Smooth muscle cell (in vitro differentiated cells): Measurements from ENCODE around the gene UGT3A2. TPM values are rescaled to one million over a fixed set of nuclear protein-coding genes. Genes with fewer than 3 reads are reported as not detected.
"Not testable (repeated sequence)": the region's sequence is repeated elsewhere in the genome, so short reads cannot be mapped to it uniquely, and the experiment has no call there.

Experiments
- DNase-seq: peaks from one replicate; lab custom pipeline; 2025; ENCODE audit not compliant: unreplicated experiment; lab: John Stamatoyannopoulos, UW
- H2AFZ ChIP-seq: fragments of 200-600 bp; sonication (generic); 2 replicates; pipeline ENCODE4 v1.6.0; 2016; ENCODE audit warnings: antibody characterized with exemption, low read depth, mild to moderate bottlenecking
- H3F3A ChIP-seq: fragments of 200-600 bp; sonication (generic); 2 replicates; pipeline ENCODE4 v1.6.0; 2017; ENCODE audit warnings: antibody characterized with exemption, low read depth
- H3K27ac ChIP-seq: fragments of 200-600 bp; sonication (generic); 2 replicates; pipeline ENCODE4 v1.5.1; 2016; ENCODE audit warnings: low read depth, mild to moderate bottlenecking
- H3K27me3 ChIP-seq: fragments of 200-600 bp; sonication (generic); 2 replicates; pipeline ENCODE4 v1.6.1; 2016; ENCODE audit warnings: low read depth, mild to moderate bottlenecking
- H3K36me3 ChIP-seq: fragments of 200-600 bp; sonication (generic); 2 replicates; pipeline ENCODE4 v1.5.1; 2016; ENCODE audit warnings: low read depth
- H3K4me1 ChIP-seq: fragments of 200-600 bp; sonication (generic); 2 replicates; pipeline ENCODE4 v1.5.1; 2016; ENCODE audit warnings: low read depth
- H3K4me2 ChIP-seq: fragments of 200-600 bp; sonication (generic); 2 replicates; pipeline ENCODE4 v1.6.0; 2016; ENCODE audit warnings: mild to moderate bottlenecking
- H3K4me3 ChIP-seq: fragments of 200-600 bp; sonication (generic); 2 replicates; pipeline ENCODE4 v1.5.1; 2016; ENCODE audit warnings: mild to moderate bottlenecking
- H3K79me2 ChIP-seq: fragments of 200-600 bp; sonication (generic); 2 replicates; pipeline ENCODE4 v1.6.0; 2016; ENCODE audit warnings: low read depth, mild to moderate bottlenecking
- H3K9ac ChIP-seq: fragments of 200-600 bp; sonication (generic); 2 replicates; pipeline ENCODE4 v1.6.0; 2016; ENCODE audit warnings: low read depth
- H3K9me3 ChIP-seq: fragments of 200-600 bp; sonication (generic); replicated peaks from 2 replicates; pipeline ENCODE4 v1.5.1; 2016; ENCODE audit warnings: low read depth
- H4K20me1 ChIP-seq: fragments of 200-600 bp; sonication (generic); 2 replicates; pipeline ENCODE4 v1.6.0; 2016; ENCODE audit warnings: low read depth
- WGBS: methylation state at CpG from one replicate; pipeline ENCODE4 v1.1.7; 2016; ENCODE audit warnings: low lambda C conversion rate; 5-methylcytosine and 5-hydroxymethylcytosine counted together
- polyA plus RNA-seq: library from polyadenylated mRNA; unstranded; fragments of >200 nt; fragmentation: Nextera tagmentation; extraction: Ambion mirVana; gene quantifications from 2 replicates; pipeline ENCODE4 v1.2.1, GENCODE V29; 2016
- total RNA-seq: library from RNA; depleted of rRNA; stranded (reverse); fragments of >200 nt; gene quantifications from 2 replicates; pipeline ENCODE4 v1.2.3, GENCODE V29; 2014
- TF ChIP-seq, protein P1 (sequence below): fragments of 200-600 bp; sonication (generic); IDR thresholded peaks from 2 replicates; pipeline ENCODE4 v1.5.1; 2017; ENCODE audit warnings: borderline replicate concordance, mild to moderate bottlenecking, antibody characterized with exemption; ENCODE audit not compliant: insufficient read depth, poor library complexity, severe bottlenecking

The UGT3A2 gene
- total and polyA plus RNA-seq, 2 experiments from 2014 or later = 0.54 TPM; not detected in 1

DNA sequence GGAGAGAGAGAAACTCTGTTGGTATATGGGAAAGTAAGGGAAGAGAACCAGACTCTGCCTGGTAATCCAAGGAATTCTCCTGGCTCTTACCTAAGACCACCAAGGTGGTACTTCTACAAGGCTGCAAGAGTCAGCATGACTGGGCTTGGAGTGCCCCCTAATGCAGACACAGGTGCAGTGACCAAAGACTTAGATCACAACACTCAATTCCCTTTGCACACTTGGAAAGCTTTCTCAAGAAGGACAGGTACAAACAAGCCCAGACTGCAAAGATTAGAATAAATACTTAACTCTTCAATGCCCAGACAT lies 25.2 kb downstream of the UGT3A2 start:
- Histone ChIP-seq H3K4me1 (no peaks in the 10 kb centered on the region), H2AFZ (no peak overlapping the region), H3K4me3 (no peak overlapping the region), H3F3A (no peaks in the 10 kb centered on the region), H3K36me3 (no peaks in the 10 kb centered on the region), H3K79me2 (no peaks in the 10 kb centered on the region), H3K27me3 (peaks cover 2% of the 10 kb centered on the region), H3K9me3 (no peaks in the 10 kb centered on the region), H4K20me1 (no peaks in the 10 kb centered on the region), H3K9ac (no peak overlapping the region), H3K4me2 (no peak overlapping the region), H3K27ac (no peak overlapping the region)
- DNase-seq = no peak
- TF ChIP-seq, protein P1, sequence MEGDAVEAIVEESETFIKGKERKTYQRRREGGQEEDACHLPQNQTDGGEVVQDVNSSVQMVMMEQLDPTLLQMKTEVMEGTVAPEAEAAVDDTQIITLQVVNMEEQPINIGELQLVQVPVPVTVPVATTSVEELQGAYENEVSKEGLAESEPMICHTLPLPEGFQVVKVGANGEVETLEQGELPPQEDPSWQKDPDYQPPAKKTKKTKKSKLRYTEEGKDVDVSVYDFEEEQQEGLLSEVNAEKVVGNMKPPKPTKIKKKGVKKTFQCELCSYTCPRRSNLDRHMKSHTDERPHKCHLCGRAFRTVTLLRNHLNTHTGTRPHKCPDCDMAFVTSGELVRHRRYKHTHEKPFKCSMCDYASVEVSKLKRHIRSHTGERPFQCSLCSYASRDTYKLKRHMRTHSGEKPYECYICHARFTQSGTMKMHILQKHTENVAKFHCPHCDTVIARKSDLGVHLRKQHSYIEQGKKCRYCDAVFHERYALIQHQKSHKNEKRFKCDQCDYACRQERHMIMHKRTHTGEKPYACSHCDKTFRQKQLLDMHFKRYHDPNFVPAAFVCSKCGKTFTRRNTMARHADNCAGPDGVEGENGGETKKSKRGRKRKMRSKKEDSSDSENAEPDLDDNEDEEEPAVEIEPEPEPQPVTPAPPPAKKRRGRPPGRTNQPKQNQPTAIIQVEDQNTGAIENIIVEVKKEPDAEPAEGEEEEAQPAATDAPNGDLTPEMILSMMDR = no peak

- Histone ChIP-seq H4K20me1 (no peaks in the 10 kb centered on the region), H3K9me3 (no peaks in the 10 kb centered on the region), H3K4me3 (no peak overlapping the region), H2AFZ (no peak overlapping the region), H3K79me2 (no peaks in the 10 kb centered on the region), H3K4me2 (no peak overlapping the region), H3K9ac (no peak overlapping the region), H3F3A (no peaks in the 10 kb centered on the region), H3K36me3 (no peaks in the 10 kb centered on the region), H3K27me3 (peaks cover 4% of the 10 kb centered on the region), H3K4me1 (no peaks in the 10 kb centered on the region), H3K27ac (no peak overlapping the region)
- 83% methylated on average over 3 of the region's 3 CpGs for WGBS
- TF ChIP-seq, protein P1 = no peak
- no peak for DNase-seq
Observed at GRCh38 chr5:36040651-36041536, 25.8 kb downstream of the UGT3A2 start.

GRCh38 chr5:36035696-36036095 lies 31.0 kb downstream of the UGT3A2 start:
- Histone ChIP-seq H3K4me3 (no peak overlapping the region), H3K9ac (no peak overlapping the region), H3K27ac (no peak overlapping the region), H3K79me2 (no peaks in the 10 kb centered on the region), H3F3A (no peaks in the 10 kb centered on the region), H3K27me3 (peaks cover 7% of the 10 kb centered on the region), H3K4me1 (no peaks in the 10 kb centered on the region), H3K4me2 (no peak overlapping the region), H2AFZ (no peak overlapping the region), H3K9me3 (no peaks in the 10 kb centered on the region), H4K20me1 (no peaks in the 10 kb centered on the region), H3K36me3 (no peaks in the 10 kb centered on the region)
- TF ChIP-seq, protein P1 = no peak
- WGBS = 93% methylated on average over 13 of the region's 13 CpGs
- DNase-seq = no peak

- H3K9me3 ChIP-seq, H3K4me2 ChIP-seq, H3F3A ChIP-seq, H3K4me3 ChIP-seq, H3K4me1 ChIP-seq, H2AFZ ChIP-seq, H3K79me2 ChIP-seq, H3K27me3 ChIP-seq, H3K27ac ChIP-seq, H3K36me3 ChIP-seq, H3K9ac ChIP-seq, H4K20me1 ChIP-seq, DNase-seq: not testable (repeated sequence)
- WGBS = 79% methylated on average over 3 of the region's 3 CpGs
Observed at GRCh38 chr5:36034536-36035134, 32.0 kb downstream of the UGT3A2 start.
